Measurements from ENCODE around the gene PTCD1.

DNA sequence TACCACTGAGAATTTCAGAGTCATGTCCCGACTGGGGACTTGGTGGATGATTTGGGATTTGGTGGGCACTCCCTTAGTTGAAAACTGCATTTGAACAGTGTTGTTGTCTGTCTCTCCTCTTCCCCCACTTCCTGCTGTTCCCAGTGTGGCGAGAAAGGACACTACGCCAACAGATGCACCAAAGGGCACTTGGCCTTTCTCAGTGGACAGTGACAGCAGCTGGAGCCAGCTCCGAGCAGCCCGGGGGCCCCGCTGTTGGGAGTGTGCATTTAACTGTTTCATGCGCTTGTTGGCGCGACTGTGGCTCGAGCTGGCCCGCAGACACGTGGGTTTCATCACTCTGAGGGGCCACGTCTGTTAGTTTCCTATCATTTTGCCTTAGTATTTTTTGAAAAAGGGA, 17.7 kb upstream of the PTCD1 start:
- TF ChIP-seq EZH2 (IDR thresholded peaks at IDR 0.05; ENCODE audit: low read depth, unreplicated experiment) (no peak), ZNF114 (CRISPR knock-in tag; IDR thresholded peaks at IDR 0.05) (no peak), POLR2AphosphoS5 (IDR thresholded peaks at IDR 0.05; ENCODE audit: low read depth) (no peak), EZH2phosphoT487 (IDR thresholded peaks at IDR 0.05; ENCODE audit: unreplicated experiment) (no peak), JUNB (IDR thresholded peaks at IDR 0.05; ENCODE audit: unreplicated experiment) (no peak)
- TF ChIP-seq, protein P1, sequence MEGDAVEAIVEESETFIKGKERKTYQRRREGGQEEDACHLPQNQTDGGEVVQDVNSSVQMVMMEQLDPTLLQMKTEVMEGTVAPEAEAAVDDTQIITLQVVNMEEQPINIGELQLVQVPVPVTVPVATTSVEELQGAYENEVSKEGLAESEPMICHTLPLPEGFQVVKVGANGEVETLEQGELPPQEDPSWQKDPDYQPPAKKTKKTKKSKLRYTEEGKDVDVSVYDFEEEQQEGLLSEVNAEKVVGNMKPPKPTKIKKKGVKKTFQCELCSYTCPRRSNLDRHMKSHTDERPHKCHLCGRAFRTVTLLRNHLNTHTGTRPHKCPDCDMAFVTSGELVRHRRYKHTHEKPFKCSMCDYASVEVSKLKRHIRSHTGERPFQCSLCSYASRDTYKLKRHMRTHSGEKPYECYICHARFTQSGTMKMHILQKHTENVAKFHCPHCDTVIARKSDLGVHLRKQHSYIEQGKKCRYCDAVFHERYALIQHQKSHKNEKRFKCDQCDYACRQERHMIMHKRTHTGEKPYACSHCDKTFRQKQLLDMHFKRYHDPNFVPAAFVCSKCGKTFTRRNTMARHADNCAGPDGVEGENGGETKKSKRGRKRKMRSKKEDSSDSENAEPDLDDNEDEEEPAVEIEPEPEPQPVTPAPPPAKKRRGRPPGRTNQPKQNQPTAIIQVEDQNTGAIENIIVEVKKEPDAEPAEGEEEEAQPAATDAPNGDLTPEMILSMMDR (conservative IDR thresholded peaks at IDR 0.05; ENCODE audit: low read depth in 2 of 2) = no peak
- TF ChIP-seq, protein P2, sequence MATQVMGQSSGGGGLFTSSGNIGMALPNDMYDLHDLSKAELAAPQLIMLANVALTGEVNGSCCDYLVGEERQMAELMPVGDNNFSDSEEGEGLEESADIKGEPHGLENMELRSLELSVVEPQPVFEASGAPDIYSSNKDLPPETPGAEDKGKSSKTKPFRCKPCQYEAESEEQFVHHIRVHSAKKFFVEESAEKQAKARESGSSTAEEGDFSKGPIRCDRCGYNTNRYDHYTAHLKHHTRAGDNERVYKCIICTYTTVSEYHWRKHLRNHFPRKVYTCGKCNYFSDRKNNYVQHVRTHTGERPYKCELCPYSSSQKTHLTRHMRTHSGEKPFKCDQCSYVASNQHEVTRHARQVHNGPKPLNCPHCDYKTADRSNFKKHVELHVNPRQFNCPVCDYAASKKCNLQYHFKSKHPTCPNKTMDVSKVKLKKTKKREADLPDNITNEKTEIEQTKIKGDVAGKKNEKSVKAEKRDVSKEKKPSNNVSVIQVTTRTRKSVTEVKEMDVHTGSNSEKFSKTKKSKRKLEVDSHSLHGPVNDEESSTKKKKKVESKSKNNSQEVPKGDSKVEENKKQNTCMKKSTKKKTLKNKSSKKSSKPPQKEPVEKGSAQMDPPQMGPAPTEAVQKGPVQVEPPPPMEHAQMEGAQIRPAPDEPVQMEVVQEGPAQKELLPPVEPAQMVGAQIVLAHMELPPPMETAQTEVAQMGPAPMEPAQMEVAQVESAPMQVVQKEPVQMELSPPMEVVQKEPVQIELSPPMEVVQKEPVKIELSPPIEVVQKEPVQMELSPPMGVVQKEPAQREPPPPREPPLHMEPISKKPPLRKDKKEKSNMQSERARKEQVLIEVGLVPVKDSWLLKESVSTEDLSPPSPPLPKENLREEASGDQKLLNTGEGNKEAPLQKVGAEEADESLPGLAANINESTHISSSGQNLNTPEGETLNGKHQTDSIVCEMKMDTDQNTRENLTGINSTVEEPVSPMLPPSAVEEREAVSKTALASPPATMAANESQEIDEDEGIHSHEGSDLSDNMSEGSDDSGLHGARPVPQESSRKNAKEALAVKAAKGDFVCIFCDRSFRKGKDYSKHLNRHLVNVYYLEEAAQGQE (IDR thresholded peaks at IDR 0.05; ENCODE audit: unreplicated experiment) = no peak
- TF ChIP-seq, protein P3, sequence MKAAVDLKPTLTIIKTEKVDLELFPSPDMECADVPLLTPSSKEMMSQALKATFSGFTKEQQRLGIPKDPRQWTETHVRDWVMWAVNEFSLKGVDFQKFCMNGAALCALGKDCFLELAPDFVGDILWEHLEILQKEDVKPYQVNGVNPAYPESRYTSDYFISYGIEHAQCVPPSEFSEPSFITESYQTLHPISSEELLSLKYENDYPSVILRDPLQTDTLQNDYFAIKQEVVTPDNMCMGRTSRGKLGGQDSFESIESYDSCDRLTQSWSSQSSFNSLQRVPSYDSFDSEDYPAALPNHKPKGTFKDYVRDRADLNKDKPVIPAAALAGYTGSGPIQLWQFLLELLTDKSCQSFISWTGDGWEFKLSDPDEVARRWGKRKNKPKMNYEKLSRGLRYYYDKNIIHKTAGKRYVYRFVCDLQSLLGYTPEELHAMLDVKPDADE (IDR thresholded peaks at IDR 0.05) = no peak
- TF ChIP-seq, protein P4, sequence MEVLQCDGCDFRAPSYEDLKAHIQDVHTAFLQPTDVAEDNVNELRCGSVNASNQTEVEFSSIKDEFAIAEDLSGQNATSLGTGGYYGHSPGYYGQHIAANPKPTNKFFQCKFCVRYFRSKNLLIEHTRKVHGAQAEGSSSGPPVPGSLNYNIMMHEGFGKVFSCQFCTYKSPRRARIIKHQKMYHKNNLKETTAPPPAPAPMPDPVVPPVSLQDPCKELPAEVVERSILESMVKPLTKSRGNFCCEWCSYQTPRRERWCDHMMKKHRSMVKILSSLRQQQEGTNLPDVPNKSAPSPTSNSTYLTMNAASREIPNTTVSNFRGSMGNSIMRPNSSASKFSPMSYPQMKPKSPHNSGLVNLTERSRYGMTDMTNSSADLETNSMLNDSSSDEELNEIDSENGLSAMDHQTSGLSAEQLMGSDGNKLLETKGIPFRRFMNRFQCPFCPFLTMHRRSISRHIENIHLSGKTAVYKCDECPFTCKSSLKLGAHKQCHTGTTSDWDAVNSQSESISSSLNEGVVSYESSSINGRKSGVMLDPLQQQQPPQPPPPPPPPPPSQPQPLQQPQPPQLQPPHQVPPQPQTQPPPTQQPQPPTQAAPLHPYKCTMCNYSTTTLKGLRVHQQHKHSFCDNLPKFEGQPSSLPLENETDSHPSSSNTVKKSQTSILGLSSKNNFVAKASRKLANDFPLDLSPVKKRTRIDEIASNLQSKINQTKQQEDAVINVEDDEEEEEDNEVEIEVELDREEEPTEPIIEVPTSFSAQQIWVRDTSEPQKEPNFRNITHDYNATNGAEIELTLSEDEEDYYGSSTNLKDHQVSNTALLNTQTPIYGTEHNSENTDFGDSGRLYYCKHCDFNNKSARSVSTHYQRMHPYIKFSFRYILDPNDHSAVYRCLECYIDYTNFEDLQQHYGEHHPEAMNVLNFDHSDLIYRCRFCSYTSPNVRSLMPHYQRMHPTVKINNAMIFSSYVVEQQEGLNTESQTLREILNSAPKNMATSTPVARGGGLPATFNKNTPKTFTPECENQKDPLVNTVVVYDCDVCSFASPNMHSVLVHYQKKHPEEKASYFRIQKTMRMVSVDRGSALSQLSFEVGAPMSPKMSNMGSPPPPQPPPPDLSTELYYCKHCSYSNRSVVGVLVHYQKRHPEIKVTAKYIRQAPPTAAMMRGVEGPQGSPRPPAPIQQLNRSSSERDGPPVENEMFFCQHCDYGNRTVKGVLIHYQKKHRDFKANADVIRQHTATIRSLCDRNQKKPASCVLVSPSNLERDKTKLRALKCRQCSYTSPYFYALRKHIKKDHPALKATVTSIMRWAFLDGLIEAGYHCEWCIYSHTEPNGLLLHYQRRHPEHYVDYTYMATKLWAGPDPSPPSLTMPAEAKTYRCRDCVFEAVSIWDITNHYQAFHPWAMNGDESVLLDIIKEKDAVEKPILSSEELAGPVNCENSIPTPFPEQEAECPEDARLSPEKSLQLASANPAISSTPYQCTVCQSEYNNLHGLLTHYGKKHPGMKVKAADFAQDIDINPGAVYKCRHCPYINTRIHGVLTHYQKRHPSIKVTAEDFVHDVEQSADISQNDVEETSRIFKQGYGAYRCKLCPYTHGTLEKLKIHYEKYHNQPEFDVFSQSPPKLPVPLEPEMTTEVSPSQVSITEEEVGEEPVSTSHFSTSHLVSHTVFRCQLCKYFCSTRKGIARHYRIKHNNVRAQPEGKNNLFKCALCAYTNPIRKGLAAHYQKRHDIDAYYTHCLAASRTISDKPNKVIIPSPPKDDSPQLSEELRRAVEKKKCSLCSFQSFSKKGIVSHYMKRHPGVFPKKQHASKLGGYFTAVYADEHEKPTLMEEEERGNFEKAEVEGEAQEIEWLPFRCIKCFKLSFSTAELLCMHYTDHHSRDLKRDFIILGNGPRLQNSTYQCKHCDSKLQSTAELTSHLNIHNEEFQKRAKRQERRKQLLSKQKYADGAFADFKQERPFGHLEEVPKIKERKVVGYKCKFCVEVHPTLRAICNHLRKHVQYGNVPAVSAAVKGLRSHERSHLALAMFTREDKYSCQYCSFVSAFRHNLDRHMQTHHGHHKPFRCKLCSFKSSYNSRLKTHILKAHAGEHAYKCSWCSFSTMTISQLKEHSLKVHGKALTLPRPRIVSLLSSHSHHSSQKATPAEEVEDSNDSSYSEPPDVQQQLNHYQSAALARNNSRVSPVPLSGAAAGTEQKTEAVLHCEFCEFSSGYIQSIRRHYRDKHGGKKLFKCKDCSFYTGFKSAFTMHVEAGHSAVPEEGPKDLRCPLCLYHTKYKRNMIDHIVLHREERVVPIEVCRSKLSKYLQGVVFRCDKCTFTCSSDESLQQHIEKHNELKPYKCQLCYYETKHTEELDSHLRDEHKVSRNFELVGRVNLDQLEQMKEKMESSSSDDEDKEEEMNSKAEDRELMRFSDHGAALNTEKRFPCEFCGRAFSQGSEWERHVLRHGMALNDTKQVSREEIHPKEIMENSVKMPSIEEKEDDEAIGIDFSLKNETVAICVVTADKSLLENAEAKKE (CRISPR knock-in tag; IDR thresholded peaks at IDR 0.05) = no peak

Measured in GM23338 (cell line).